NCI-H2196 treated with DMSO at 0.1 percent for 48 hours (cell line): ENCODE measurements around the gene ZNF584.
"Not testable (repeated sequence)": the region's sequence is repeated elsewhere in the genome, so short reads cannot be mapped to it uniquely, and the experiment has no call there.

Source experiments
- DNase-seq: peaks from one replicate; lab custom pipeline; 2025; ENCODE audit not compliant: unreplicated experiment; lab: John Stamatoyannopoulos, UW

Gene ZNF584

GRCh38 chr19:58403920-58404478 lies 4.5 kb upstream of the ZNF584 start:
- DNase-seq = not testable (repeated sequence)

- DNase-seq = no peak
These were observed 1.4 kb upstream of the ZNF584 start for GRCh38 chr19:58406818-58407657.

GRCh38 chr19:58407658-58408151 lies 744 bp upstream of the ZNF584 start:
- DNase-seq = no peak

GRCh38 chr19:58409010-58409790 lies 751 bp downstream of the ZNF584 start:
- no peak for DNase-seq

GRCh38 chr19:58416604-58417003 lies 8.2 kb downstream of the ZNF584 start:
- DNase-seq = no peak

GRCh38 chr19:58417071-58417470 lies 8.6 kb downstream of the ZNF584 start:
- DNase-seq = no peak

GRCh38 chr19:58428617-58429016 lies 20.2 kb downstream of the ZNF584 start:
- no peak for DNase-seq

- no peak for DNase-seq
These were observed 21.3 kb downstream of the ZNF584 start for GRCh38 chr19:58429745-58430144.

GRCh38 chr19:58434217-58434616 lies 25.8 kb downstream of the ZNF584 start:
- DNase-seq = no peak

- peak; percentile 74 for DNase-seq
These were observed 31.4 kb downstream of the ZNF584 start, which contains the start of gene ZNF132 for GRCh38 chr19:58439576-58440554. Gene ZNF132, minus strand, starts transcription at chr19:58440153. Its CDS starts 332 bp downstream, at chr19:58439821.

- no peak for DNase-seq
These were observed 32.1 kb downstream of the ZNF584 start for GRCh38 chr19:58440556-58440955.

- not testable (repeated sequence) for DNase-seq
These were observed 34.5 kb downstream of the ZNF584 start for GRCh38 chr19:58442986-58443385.

GRCh38 chr19:58448860-58449259 lies 40.4 kb downstream of the ZNF584 start:
- DNase-seq = not testable (repeated sequence)

GRCh38 chr19:58449980-58450379 lies 41.5 kb downstream of the ZNF584 start:
- DNase-seq = not testable (repeated sequence)

- DNase-seq = peak; percentile 73
These were observed 42.5 kb downstream of the ZNF584 start for GRCh38 chr19:58450856-58451357.

GRCh38 chr19:58451358-58452101 lies 43.1 kb downstream of the ZNF584 start, which contains the start of gene ZNF324B:
Gene ZNF324B, plus strand, starts transcription at chr19:58451622. Its CDS starts 2,080 bp downstream, at chr19:58453702.
- DNase-seq = peak; percentile 94

GRCh38 chr19:58453743-58454142 lies 45.3 kb downstream of the ZNF584 start:
- no peak for DNase-seq

GRCh38 chr19:58455306-58455705 lies 46.9 kb downstream of the ZNF584 start:
- DNase-seq = no peak

GRCh38 chr19:58456111-58456510 lies 47.7 kb downstream of the ZNF584 start:
- DNase-seq = no peak
